ENCODE data around the gene NLRC5.
A peak's percentile ranks its signal among the peaks of the same experiment; 100 is the strongest.
"Not testable (repeated sequence)": the region's sequence is repeated elsewhere in the genome, so short reads cannot be mapped to it uniquely, and the experiment has no call there.

The NLRC5 gene

DNA sequence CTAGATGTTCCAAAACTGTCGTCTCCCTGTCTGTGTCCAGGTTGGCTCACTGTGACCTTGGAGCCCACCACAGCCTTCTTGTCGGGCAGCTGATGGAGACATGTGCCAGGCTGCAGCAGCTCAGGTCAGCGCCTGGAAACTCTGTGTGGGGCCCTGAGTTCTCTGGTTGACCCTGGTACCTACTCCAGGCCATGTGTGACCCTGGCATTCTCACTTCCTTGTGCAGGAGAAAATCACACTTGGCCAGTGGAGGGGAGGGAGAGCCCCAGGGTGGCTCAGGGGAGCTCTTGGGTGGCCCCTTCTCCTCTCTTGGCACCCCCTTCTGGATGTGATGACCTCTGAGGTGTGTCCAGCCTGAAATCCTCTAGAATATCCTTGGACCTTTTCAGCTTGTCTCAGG, 78.0 kb downstream of the NLRC5 start:
- no peak overlapping the region for H3K4me3 ChIP-seq (ENCODE audit: low read depth, low read length)
- DNase-seq (ENCODE audit: low read depth), result no peak
- TF ChIP-seq, protein P1, sequence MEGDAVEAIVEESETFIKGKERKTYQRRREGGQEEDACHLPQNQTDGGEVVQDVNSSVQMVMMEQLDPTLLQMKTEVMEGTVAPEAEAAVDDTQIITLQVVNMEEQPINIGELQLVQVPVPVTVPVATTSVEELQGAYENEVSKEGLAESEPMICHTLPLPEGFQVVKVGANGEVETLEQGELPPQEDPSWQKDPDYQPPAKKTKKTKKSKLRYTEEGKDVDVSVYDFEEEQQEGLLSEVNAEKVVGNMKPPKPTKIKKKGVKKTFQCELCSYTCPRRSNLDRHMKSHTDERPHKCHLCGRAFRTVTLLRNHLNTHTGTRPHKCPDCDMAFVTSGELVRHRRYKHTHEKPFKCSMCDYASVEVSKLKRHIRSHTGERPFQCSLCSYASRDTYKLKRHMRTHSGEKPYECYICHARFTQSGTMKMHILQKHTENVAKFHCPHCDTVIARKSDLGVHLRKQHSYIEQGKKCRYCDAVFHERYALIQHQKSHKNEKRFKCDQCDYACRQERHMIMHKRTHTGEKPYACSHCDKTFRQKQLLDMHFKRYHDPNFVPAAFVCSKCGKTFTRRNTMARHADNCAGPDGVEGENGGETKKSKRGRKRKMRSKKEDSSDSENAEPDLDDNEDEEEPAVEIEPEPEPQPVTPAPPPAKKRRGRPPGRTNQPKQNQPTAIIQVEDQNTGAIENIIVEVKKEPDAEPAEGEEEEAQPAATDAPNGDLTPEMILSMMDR (IDR thresholded peaks at IDR 0.05; ENCODE audit: low read depth, low read length), result no peak
- TF ChIP-seq, protein P2, sequence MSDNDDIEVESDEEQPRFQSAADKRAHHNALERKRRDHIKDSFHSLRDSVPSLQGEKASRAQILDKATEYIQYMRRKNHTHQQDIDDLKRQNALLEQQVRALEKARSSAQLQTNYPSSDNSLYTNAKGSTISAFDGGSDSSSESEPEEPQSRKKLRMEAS (IDR thresholded peaks at IDR 0.05; ENCODE audit: low read depth, low read length), result no peak
- TF ChIP-seq POLR2A (IDR thresholded peaks at IDR 0.05; ENCODE audit: extremely low read depth, insufficient read length), result no peak
- no peak for TF ChIP-seq MYC (IDR thresholded peaks at IDR 0.05; ENCODE audit: low read depth, low read length)

DNA sequence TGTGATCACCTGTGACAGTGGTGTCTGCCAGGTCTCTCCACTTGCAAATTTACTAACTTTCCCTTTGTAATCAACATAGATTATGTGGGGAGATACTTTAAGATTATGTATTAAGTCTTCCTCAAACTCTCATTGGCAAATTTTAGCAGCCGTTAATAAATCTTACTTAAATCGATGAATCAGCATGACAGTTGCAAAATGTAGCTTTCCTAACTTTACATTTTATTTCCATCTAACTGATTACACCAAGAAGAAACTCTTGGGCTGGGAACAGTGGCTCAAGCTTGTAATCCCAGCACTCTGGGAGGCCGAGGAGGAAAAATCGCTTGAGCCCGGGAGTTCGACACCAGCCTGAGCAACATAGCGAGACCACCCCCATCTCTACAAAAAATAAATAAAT, 79.7 kb downstream of the NLRC5 start:
- DNase-seq (ENCODE audit: low read depth), result no peak
- H3K4me3 ChIP-seq (ENCODE audit: low read depth, low read length), result no peak overlapping the region
- TF ChIP-seq MYC (IDR thresholded peaks at IDR 0.05; ENCODE audit: low read depth, low read length) (no peak), POLR2A (IDR thresholded peaks at IDR 0.05; ENCODE audit: extremely low read depth, insufficient read length) (no peak)
- TF ChIP-seq, protein P2 (IDR thresholded peaks at IDR 0.05; ENCODE audit: low read depth, low read length), result no peak
- TF ChIP-seq, protein P1 (IDR thresholded peaks at IDR 0.05; ENCODE audit: low read depth, low read length), result no peak

- TF ChIP-seq, protein P2 (IDR thresholded peaks at IDR 0.05; ENCODE audit: low read depth, low read length), result no peak
- TF ChIP-seq, protein P1 (IDR thresholded peaks at IDR 0.05; ENCODE audit: low read depth, low read length), result no peak
- TF ChIP-seq MYC (IDR thresholded peaks at IDR 0.05; ENCODE audit: low read depth, low read length) (no peak), POLR2A (IDR thresholded peaks at IDR 0.05; ENCODE audit: extremely low read depth, insufficient read length) (no peak)
- DNase-seq (ENCODE audit: low read depth), result peak; percentile 73
- H3K4me3 ChIP-seq (ENCODE audit: low read depth, low read length), result no peak overlapping the region
Measured at GRCh38 chr16:57069635-57070370, 80.4 kb downstream of the NLRC5 start.

DNA sequence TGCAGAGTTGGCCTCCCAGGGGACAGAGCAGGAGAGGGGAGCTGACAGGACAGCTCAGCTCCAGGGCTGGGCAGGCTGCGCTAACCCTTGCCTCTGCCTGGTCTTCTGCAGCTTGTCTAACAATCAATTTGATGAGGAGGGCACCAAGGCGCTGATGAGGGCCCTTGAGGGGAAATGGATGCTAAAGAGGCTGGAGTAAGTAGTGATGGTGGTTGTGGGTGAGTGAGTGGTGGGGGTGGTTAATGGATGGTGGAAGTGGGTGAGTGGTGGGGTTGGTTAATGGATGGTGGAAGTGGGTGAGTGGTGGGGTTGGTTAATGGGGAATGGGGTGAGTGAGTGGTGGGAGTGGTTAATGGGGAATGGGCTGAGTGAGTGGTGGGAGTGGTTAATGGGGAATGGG, 81.1 kb downstream of the NLRC5 start:
- DNase-seq (ENCODE audit: low read depth), result no peak
- TF ChIP-seq, protein P2 (IDR thresholded peaks at IDR 0.05; ENCODE audit: low read depth, low read length), result no peak
- TF ChIP-seq POLR2A (IDR thresholded peaks at IDR 0.05; ENCODE audit: extremely low read depth, insufficient read length) (no peak), MYC (IDR thresholded peaks at IDR 0.05; ENCODE audit: low read depth, low read length) (no peak)
- TF ChIP-seq, protein P1 (IDR thresholded peaks at IDR 0.05; ENCODE audit: low read depth, low read length), result no peak
- H3K4me3 ChIP-seq (ENCODE audit: low read depth, low read length), result no peak overlapping the region

DNA sequence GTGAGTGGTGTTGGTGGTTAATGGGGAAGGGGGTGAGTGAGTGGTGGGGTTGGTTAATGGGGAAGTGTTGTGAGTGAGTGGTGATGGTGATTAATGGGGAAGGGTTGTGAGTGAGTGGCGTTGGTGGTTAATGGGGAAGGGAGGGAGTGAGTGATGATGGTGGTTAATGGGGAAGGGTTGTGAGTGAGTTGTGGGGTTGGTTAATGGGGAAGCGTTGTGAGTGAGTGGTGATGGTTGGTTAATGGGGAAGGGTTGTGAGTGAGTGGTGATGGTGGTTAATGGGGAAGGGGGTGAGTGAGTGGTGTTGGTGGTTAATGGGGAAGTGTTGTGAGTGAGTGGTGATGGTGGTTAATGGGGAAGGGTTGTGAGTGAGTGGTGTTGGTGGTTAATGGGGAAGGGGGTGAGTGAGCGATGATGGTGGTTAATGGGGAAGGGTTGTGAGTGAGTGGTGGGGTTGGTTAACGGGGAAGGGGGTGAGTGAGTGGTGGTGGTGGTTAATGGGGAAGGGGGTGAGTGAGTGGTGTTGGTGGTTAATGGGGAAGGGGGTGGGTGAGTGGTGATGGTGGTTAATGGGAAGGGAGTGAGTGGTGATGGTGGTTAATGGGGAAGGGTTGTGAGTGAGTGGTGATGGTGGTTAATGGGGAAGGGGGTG, 81.8 kb downstream of the NLRC5 start:
- H3K4me3 ChIP-seq (ENCODE audit: low read depth, low read length), result not testable (repeated sequence)
- peak; percentile 33 for DNase-seq (ENCODE audit: low read depth)

GRCh38 chr16:57071831-57072582, 82.7 kb downstream of the NLRC5 start:
- no peak for DNase-seq (ENCODE audit: low read depth)
- H3K4me3 ChIP-seq (ENCODE audit: low read depth, low read length), result no peak overlapping the region

More at GRCh38 chr16:57071831-57072582, 82.7 kb downstream of the NLRC5 start:
- TF ChIP-seq MYC (IDR thresholded peaks at IDR 0.05; ENCODE audit: low read depth, low read length) (no peak), POLR2A (IDR thresholded peaks at IDR 0.05; ENCODE audit: extremely low read depth, insufficient read length) (no peak)

Measured in NB4 (cell line).